PC-9 (cell line): ENCODE measurements around the gene CHN1. TPM values are rescaled to one million over a fixed set of nuclear protein-coding genes. Genes with fewer than 3 reads are reported as not detected.

Experiments used
- BruUV-seq: library from RNA; stranded (reverse); fragments of 400-500 nt; replicated peaks from 2 replicates; lab custom pipeline; 2021; lab: Mats Ljungman, UMichigan
- CTCF ChIA-PET: fragments of 300-600 bp; sonication (Branson Sonifier 250); formaldehyde crosslinking; loops from one replicate; lab custom pipeline; 2022; ENCODE audit warnings: antibody characterized with exemption; lab: Charles Lee
- POLR2A ChIA-PET: fragments of 300-600 bp; sonication (Branson Sonifier 250); formaldehyde crosslinking; loops from one replicate; lab custom pipeline; 2022; ENCODE audit warnings: antibody characterized with exemption; ENCODE audit not compliant: unreplicated experiment; lab: Charles Lee
- DNase-seq, 2 experiments: peaks; one replicate each; pipeline versions ENCODE4 v3.0.0 to v3.0.0-alpha.2; 2015 to 2022; ENCODE audit warnings: mixed read lengths in 1 of 2
- H2AFZ ChIP-seq: fragments of 200-600 bp; sonication (generic); 2 replicates; pipeline ENCODE4 v1.8.1; 2017; ENCODE audit warnings: antibody characterized with exemption
- H3F3A ChIP-seq: fragments of 200-600 bp; sonication (generic); 2 replicates; pipeline ENCODE4 v1.8.1; 2017; ENCODE audit warnings: antibody characterized with exemption, mild to moderate bottlenecking, low read depth; ENCODE audit not compliant: insufficient read depth
- H3K27ac ChIP-seq: fragments of 200-600 bp; sonication (generic); 2 replicates; pipeline ENCODE4 v1.6.1; 2016; ENCODE audit warnings: mixed run types
- H3K27me3 ChIP-seq: fragments of 200-600 bp; sonication (generic); 2 replicates; pipeline ENCODE4 v1.6.1; 2016; ENCODE audit warnings: low read depth, mixed run types; ENCODE audit not compliant: insufficient read depth
- H3K36me3 ChIP-seq: fragments of 200-600 bp; sonication (generic); 2 replicates; pipeline ENCODE4 v1.6.1; 2016; ENCODE audit warnings: low read depth, mixed run types
- H3K4me1 ChIP-seq: fragments of 200-600 bp; sonication (generic); replicated peaks from 2 replicates; pipeline ENCODE4 v1.6.1; 2016; ENCODE audit warnings: mixed run types; ENCODE audit not compliant: insufficient read depth
- H3K4me2 ChIP-seq: fragments of 200-600 bp; sonication (generic); 2 replicates; pipeline ENCODE4 v1.6.1; 2017; ENCODE audit warnings: mixed run types
- H3K4me3 ChIP-seq: fragments of 200-600 bp; sonication (generic); 2 replicates; pipeline ENCODE4 v1.6.1; 2016; ENCODE audit warnings: mixed run types
- H3K79me2 ChIP-seq: fragments of 200-600 bp; sonication (generic); 2 replicates; pipeline ENCODE4 v1.6.1; 2017; ENCODE audit warnings: low read depth, mixed run types
- H3K9me2 ChIP-seq: fragments of 200-600 bp; sonication (generic); 2 replicates; pipeline ENCODE4 v1.8.1; 2017; ENCODE audit warnings: mild to moderate bottlenecking; ENCODE audit not compliant: insufficient read depth
- H3K9me3 ChIP-seq: fragments of 200-600 bp; sonication (generic); 2 replicates; pipeline ENCODE4 v1.8.1; 2016; ENCODE audit warnings: low read depth; ENCODE audit not compliant: insufficient read depth
- H4K20me1 ChIP-seq: fragments of 200-600 bp; sonication (generic); 2 replicates; pipeline ENCODE4 v1.8.1; 2017; ENCODE audit not compliant: insufficient read depth
- EZH2 ChIP-seq: fragments of 200-600 bp; sonication (generic); IDR thresholded peaks from 2 replicates; pipeline ENCODE4 v1.8.0; 2017; ENCODE audit warnings: antibody characterized with exemption, low read depth
- intact Hi-C: fragments of 100-400 bp; cut with micrococcal nuclease; formaldehyde crosslinking; loops from one replicate; pipeline ENCODE4 v1.10.0; 2022; ENCODE audit not compliant: unreplicated experiment
- total RNA-seq: library from RNA; stranded (reverse); gene quantifications from 2 replicates; pipeline ENCODE4 v1.2.3, GENCODE V29; 2021
- TF ChIP-seq, protein P1 (sequence below): fragments of 200-600 bp; sonication (generic); conservative IDR thresholded peaks from 2 replicates; pipeline ENCODE4 v1.6.1; 2017; ENCODE audit warnings: mixed run types, antibody characterized with exemption, mild to moderate bottlenecking, moderate library complexity

Gene CHN1
- total RNA-seq, 1 experiment from 2014 or later, result 14.0 TPM

DNA sequence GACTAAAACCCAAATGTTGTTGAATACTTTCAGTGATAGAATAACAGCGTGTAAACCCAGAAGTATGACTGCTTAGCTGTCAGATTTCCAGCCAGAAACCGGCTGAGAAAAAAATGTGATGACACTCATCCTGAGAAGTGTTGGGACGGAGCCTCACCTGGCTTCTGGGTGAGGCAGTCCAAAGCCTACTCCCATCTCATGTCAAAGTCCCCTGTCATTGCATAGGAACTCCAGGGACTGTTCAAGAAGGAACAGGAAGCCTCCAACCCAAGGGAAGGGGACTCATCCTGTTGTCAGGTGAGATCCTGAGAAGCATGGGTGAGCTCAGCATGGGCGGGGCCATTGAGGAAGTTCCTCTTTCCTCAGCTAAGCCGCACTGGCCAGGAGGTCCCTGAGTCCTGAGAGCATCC, 229.6 kb downstream of the CHN1 start:
- H3K4me2 ChIP-seq, result no peak overlapping the region
- no peak overlapping the region for H3K4me3 ChIP-seq
- ChIA-PET CTCF (no interaction called here), POLR2A (interaction anchor here (0.7 kb wide), 1 partner anchor 22 kb away, joined by 3 read pairs; no protein-coding TSS in a partner anchor)
- no peaks in the 10 kb centered on the region for H3K9me2 ChIP-seq
- no peaks in the 10 kb centered on the region for H3F3A ChIP-seq
- 0 out of 2 replicates have a peak, but pooled peaks cover 12% of the 10 kb centered on the region for H3K4me1 ChIP-seq
- no peak for TF ChIP-seq EZH2
- TF ChIP-seq, protein P1, sequence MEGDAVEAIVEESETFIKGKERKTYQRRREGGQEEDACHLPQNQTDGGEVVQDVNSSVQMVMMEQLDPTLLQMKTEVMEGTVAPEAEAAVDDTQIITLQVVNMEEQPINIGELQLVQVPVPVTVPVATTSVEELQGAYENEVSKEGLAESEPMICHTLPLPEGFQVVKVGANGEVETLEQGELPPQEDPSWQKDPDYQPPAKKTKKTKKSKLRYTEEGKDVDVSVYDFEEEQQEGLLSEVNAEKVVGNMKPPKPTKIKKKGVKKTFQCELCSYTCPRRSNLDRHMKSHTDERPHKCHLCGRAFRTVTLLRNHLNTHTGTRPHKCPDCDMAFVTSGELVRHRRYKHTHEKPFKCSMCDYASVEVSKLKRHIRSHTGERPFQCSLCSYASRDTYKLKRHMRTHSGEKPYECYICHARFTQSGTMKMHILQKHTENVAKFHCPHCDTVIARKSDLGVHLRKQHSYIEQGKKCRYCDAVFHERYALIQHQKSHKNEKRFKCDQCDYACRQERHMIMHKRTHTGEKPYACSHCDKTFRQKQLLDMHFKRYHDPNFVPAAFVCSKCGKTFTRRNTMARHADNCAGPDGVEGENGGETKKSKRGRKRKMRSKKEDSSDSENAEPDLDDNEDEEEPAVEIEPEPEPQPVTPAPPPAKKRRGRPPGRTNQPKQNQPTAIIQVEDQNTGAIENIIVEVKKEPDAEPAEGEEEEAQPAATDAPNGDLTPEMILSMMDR, result no peak
- H3K9me3 ChIP-seq, result no peaks in the 10 kb centered on the region
- no peaks in the 10 kb centered on the region for H3K27me3 ChIP-seq
- no peaks in the 10 kb centered on the region for H3K36me3 ChIP-seq
- no peak for DNase-seq
- no peak overlapping the region for H3K27ac ChIP-seq
- BruUV-seq, result no TSS peak
- no peak overlapping the region for H2AFZ ChIP-seq
- intact Hi-C loops, result no loop called here
- no peaks in the 10 kb centered on the region for H3K79me2 ChIP-seq
- no peaks in the 10 kb centered on the region for H4K20me1 ChIP-seq

DNA sequence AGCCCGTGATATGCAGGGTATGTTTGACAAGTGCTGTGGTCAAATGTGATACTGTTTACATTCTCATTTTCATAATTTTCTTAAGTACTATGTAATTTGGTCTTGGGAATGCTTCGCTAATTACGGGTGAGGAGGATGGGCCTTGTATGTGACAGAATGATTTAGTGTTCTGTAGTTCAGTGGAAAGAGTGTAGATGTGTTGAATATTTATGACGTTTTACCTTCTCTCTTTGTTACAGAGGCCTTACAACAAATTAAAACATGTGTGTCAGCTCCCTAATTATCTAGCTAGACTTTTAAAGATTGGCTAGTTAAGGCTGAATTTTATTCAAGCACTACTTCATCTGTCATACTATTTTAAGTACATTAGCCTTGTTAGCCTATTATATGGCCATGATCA, 230.3 kb downstream of the CHN1 start:
- no peak overlapping the region for H3K4me3 ChIP-seq
- H3K4me1 ChIP-seq, result 0 out of 2 replicates have a peak, but pooled peaks cover 12% of the 10 kb centered on the region
- ChIA-PET POLR2A (interaction anchor here (0.7 kb wide), 1 partner anchor 21 kb away, joined by 3 read pairs; no protein-coding TSS in a partner anchor), CTCF (no interaction called here)
- H2AFZ ChIP-seq, result no peak overlapping the region
- H3F3A ChIP-seq, result no peaks in the 10 kb centered on the region
- no peaks in the 10 kb centered on the region for H3K9me3 ChIP-seq
- DNase-seq, result no peak
- no TSS peak for BruUV-seq
- H3K9me2 ChIP-seq, result no peaks in the 10 kb centered on the region
- no peak overlapping the region for H3K4me2 ChIP-seq
- no peaks in the 10 kb centered on the region for H3K79me2 ChIP-seq
- H3K27me3 ChIP-seq, result no peaks in the 10 kb centered on the region
- H3K36me3 ChIP-seq, result no peaks in the 10 kb centered on the region
- intact Hi-C loops, result loop anchor here (5.0 kb wide), 1 partner anchor 72 kb away; no protein-coding TSS in a partner anchor
- no peak overlapping the region for H3K27ac ChIP-seq
- TF ChIP-seq, protein P1, result no peak
- no peak for TF ChIP-seq EZH2
- H4K20me1 ChIP-seq, result no peaks in the 10 kb centered on the region

DNA sequence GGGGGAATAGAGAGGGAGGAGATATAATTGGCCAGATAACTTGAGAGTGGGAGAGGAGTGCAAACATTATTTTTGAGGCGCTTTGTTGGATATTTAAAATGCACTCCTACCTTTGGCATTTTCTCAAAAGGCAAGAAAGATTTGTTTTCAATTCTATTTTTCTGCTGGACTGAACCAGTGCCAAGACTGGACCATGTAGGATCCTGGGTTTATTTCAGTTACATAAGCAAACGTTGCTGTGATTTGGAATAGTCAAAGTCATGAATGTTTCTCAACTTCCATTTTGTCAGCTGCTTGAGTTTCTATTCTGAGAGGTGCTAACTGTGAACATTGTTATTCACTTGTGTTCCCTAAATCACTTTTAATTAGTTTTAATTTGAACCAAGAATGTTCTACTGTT, 232.0 kb downstream of the CHN1 start:
- Histone ChIP-seq H3K9me3 (no peaks in the 10 kb centered on the region), H3K36me3 (no peaks in the 10 kb centered on the region), H3K9me2 (no peaks in the 10 kb centered on the region), H2AFZ (no peak overlapping the region), H4K20me1 (no peaks in the 10 kb centered on the region), H3F3A (no peaks in the 10 kb centered on the region), H3K79me2 (no peaks in the 10 kb centered on the region), H3K4me1 (0 out of 2 replicates have a peak, but pooled peaks cover 3% of the 10 kb centered on the region), H3K27ac (no peak overlapping the region), H3K4me2 (no peak overlapping the region), H3K4me3 (no peak overlapping the region), H3K27me3 (no peaks in the 10 kb centered on the region)
- no TSS peak for BruUV-seq
- TF ChIP-seq, protein P1, result no peak
- no peak for TF ChIP-seq EZH2
- CTCF ChIA-PET, result interaction anchor here (1.2 kb wide), 1 partner anchor 199 kb away, joined by 5 read pairs; no protein-coding TSS in a partner anchor
- intact Hi-C loops, result loop anchor here (5.0 kb wide), 1 partner anchor 74 kb away; no protein-coding TSS in a partner anchor
- DNase-seq, result no peak
- POLR2A ChIA-PET, result no interaction called here
